Endodermal cell (in vitro differentiated cells): Measurements from ENCODE around the gene DAPK1. TPM values are rescaled to one million over a fixed set of nuclear protein-coding genes. Genes with fewer than 3 reads are reported as not detected.

ENCODE experiments used
- DNase-seq: peaks from one replicate; pipeline ENCODE4 v3.0.0-alpha.2; 2017
- H3K27ac ChIP-seq: 2 replicates; pipeline ENCODE4 v1.5.1; 2013; ENCODE audit warnings: mild to moderate bottlenecking, low read depth, low read length, moderate library complexity
- H3K27me3 ChIP-seq: 2 replicates; pipeline ENCODE4 v1.6.1; 2013; ENCODE audit warnings: mild to moderate bottlenecking, low read length, moderate library complexity; ENCODE audit not compliant: insufficient read depth, control insufficient read depth, poor library complexity, severe bottlenecking
- H3K36me3 ChIP-seq: 2 replicates; pipeline ENCODE4 v1.7.0; 2013; ENCODE audit warnings: mild to moderate bottlenecking, low read length, moderate library complexity; ENCODE audit not compliant: control insufficient read depth, insufficient read depth
- H3K4me1 ChIP-seq: one replicate; pipeline ENCODE4 v1.7.0; 2013; ENCODE audit warnings: low read length; ENCODE audit not compliant: control insufficient read depth, insufficient read depth
- H3K4me3 ChIP-seq: 2 replicates; pipeline ENCODE4 v1.5.1; 2013; ENCODE audit warnings: mild to moderate bottlenecking, low read length, moderate library complexity
- H3K9ac ChIP-seq: 2 replicates; pipeline ENCODE4 v1.6.1; 2013; ENCODE audit warnings: mild to moderate bottlenecking, low read length, moderate library complexity; ENCODE audit not compliant: poor library complexity, severe bottlenecking; ENCODE audit errors: extremely low read depth
- H3K9me3 ChIP-seq: 2 replicates; pipeline ENCODE4 v1.6.1; 2013; ENCODE audit warnings: mild to moderate bottlenecking, low read length, moderate library complexity; ENCODE audit not compliant: control insufficient read depth
- H3K27ac Mint-ChIP-seq: 2 replicates; pipeline ENCODE4 v1.8.0; 2020; ENCODE audit warnings: mixed read lengths
- H3K27me3 Mint-ChIP-seq: 2 replicates; pipeline ENCODE4 v1.8.0; 2021; ENCODE audit warnings: mild to moderate bottlenecking, mixed read lengths; ENCODE audit not compliant: insufficient read depth
- H3K36me3 Mint-ChIP-seq: 2 replicates; pipeline ENCODE4 v1.8.0; 2020; ENCODE audit warnings: low read depth, mixed read lengths
- H3K4me1 Mint-ChIP-seq: 2 replicates; pipeline ENCODE4 v1.8.0; 2020; ENCODE audit warnings: mixed read lengths
- H3K4me3 Mint-ChIP-seq: 2 replicates; pipeline ENCODE4 v1.8.0; 2020; ENCODE audit warnings: mild to moderate bottlenecking, moderate library complexity, mixed read lengths
- H3K9me3 Mint-ChIP-seq: 2 replicates; pipeline ENCODE4 v1.8.0; 2020; ENCODE audit warnings: mild to moderate bottlenecking, mixed read lengths
- CTCF ChIP-seq: fragments of 200-600 bp; sonication (generic); conservative IDR thresholded peaks from 2 replicates; pipeline ENCODE4 v1.5.0; 2021; ENCODE audit warnings: antibody characterized with exemption, mild to moderate bottlenecking
- WGBS, 2 experiments: methylation state at CpG; one replicate each; pipeline versions ENCODE4 v1.1.5 to v1.1.7; 2013; ENCODE audit warnings: missing lambda C conversion rate in 2 of 2, mixed read lengths in 1 of 2; ENCODE audit not compliant: insufficient coverage in 1 of 2, insufficient read length in 1 of 2; 5-methylcytosine and 5-hydroxymethylcytosine counted together
- total RNA-seq, 2 donors: library from RNA; stranded (reverse); fragmentation: NEBNext Ultra II Directional in 1 of 2; extraction: Animal tissue kit (Norgen Biotek cat#: 25700) in 1 of 2; gene quantifications; 2 replicates in 1 of 2; 3 replicates in 1 of 2; pipeline ENCODE4 v1.2.1, GENCODE V29; 2021

DAPK1 gene
- total RNA-seq, 2 donors from 2014 or later = 117 to 139 TPM

- TF ChIP-seq CTCF = no peak
- H3K4me1 Mint-ChIP-seq = peaks cover 60% of the 10 kb centered on the region
- WGBS, 2 experiments = 75 to 89% methylated on average over 5 to 6 of the region's 6 CpGs
- peaks cover 14% of the 10 kb centered on the region for H3K4me1 ChIP-seq
- peaks cover 2% of the 10 kb centered on the region for H3K9me3 Mint-ChIP-seq
- no peak overlapping the region for H3K27ac ChIP-seq
- H3K27me3 Mint-ChIP-seq = no peaks in the 10 kb centered on the region
- H3K9me3 ChIP-seq = no peaks in the 10 kb centered on the region
- no peak overlapping the region for H3K9ac ChIP-seq
- no peak overlapping the region for H3K4me3 ChIP-seq
- H3K4me3 Mint-ChIP-seq = no peak overlapping the region
- peaks cover 32% of the 10 kb centered on the region for H3K36me3 Mint-ChIP-seq
- DNase-seq = peak; percentile 88
- no peaks in the 10 kb centered on the region for H3K27me3 ChIP-seq
- peaks cover 39% of the 10 kb centered on the region for H3K36me3 ChIP-seq
- no peak overlapping the region for H3K27ac Mint-ChIP-seq
These were observed 22.6 kb downstream of the DAPK1 start for GRCh38 chr9:87520172-87520683.

DNA sequence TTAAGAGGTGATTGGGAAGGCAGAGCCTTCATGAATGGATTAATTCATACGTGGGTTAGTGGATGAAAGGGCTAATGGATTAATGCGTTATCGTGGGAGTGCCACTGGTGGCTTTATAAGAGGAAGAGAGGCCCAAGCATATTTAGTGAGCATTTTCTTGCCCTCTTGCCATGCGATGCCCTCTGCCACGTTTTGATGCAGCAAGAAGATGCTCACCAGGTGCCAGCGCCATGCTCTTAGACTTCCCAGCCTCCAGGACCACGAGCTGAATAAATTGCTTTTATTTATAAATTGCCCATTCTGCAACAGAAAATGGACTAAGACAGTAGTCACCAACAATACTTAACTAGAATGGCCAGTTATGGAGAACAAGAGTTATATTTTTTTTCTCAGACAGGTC, 24.2 kb downstream of the DAPK1 start:
- H3K27ac ChIP-seq = no peak overlapping the region
- peaks cover 45% of the 10 kb centered on the region for H3K36me3 ChIP-seq
- H3K4me1 ChIP-seq = peaks cover 9% of the 10 kb centered on the region
- no peak overlapping the region for H3K27ac Mint-ChIP-seq
- no peak for TF ChIP-seq CTCF
- WGBS, 2 experiments = 90 to 93% methylated on average over 7 of the region's 7 CpGs
- DNase-seq = no peak
- H3K9ac ChIP-seq = no peak overlapping the region
- H3K4me3 ChIP-seq = no peak overlapping the region
- no peaks in the 10 kb centered on the region for H3K9me3 ChIP-seq
- peaks cover 26% of the 10 kb centered on the region for H3K36me3 Mint-ChIP-seq
- no peak overlapping the region for H3K4me3 Mint-ChIP-seq
- H3K27me3 ChIP-seq = no peaks in the 10 kb centered on the region
- peaks cover 50% of the 10 kb centered on the region for H3K4me1 Mint-ChIP-seq
- no peaks in the 10 kb centered on the region for H3K27me3 Mint-ChIP-seq
- peaks cover 2% of the 10 kb centered on the region for H3K9me3 Mint-ChIP-seq

GRCh38 chr9:87524061-87524460, 26.4 kb downstream of the DAPK1 start:
- no peak overlapping the region for H3K27ac ChIP-seq
- no peaks in the 10 kb centered on the region for H3K27me3 Mint-ChIP-seq
- peaks cover 44% of the 10 kb centered on the region for H3K4me1 Mint-ChIP-seq
- H3K9me3 Mint-ChIP-seq = peaks cover 2% of the 10 kb centered on the region
- peaks cover 4% of the 10 kb centered on the region for H3K4me1 ChIP-seq
- peaks cover 39% of the 10 kb centered on the region for H3K36me3 Mint-ChIP-seq
- H3K27me3 ChIP-seq = no peaks in the 10 kb centered on the region
- 93 to 97% methylated on average over 3 to 5 of the region's 5 CpGs for WGBS, 2 experiments
- no peak overlapping the region for H3K9ac ChIP-seq
- no peak for TF ChIP-seq CTCF
- no peaks in the 10 kb centered on the region for H3K9me3 ChIP-seq
- H3K36me3 ChIP-seq = peaks cover 50% of the 10 kb centered on the region
- no peak overlapping the region for H3K4me3 ChIP-seq
- no peak overlapping the region for H3K27ac Mint-ChIP-seq
- no peak overlapping the region for H3K4me3 Mint-ChIP-seq
- DNase-seq = no peak
